Esophagus muscularis mucosa (tissue), 4 donors: ENCODE measurements around the gene DMRTC1. TPM values are rescaled to one million over a fixed set of nuclear protein-coding genes. Genes with fewer than 3 reads are reported as not detected.
"Not testable (repeated sequence)": the region's sequence is repeated elsewhere in the genome, so short reads cannot be mapped to it uniquely, and the experiment has no call there.

Source experiments
- DNase-seq: peaks from one replicate; pipeline ENCODE4 v3.0.0-alpha.2; 2017; ENCODE audit errors: extremely low spot score
- H3K27ac ChIP-seq, 4 donors: fragments of 200-600 bp; sonication (generic); replicated peaks in 1 of 4; 1 replicate in 3 of 4; 2 replicates in 1 of 4; pipeline ENCODE4 v1.5.1; 2016 to 2019; ENCODE audit warnings: mild to moderate bottlenecking in 1 of 4
- H3K27me3 ChIP-seq, 4 donors: fragments of 200-600 bp; sonication (generic); one replicate each; pipeline versions ENCODE4 v1.5.1 to v1.6.0; 2016 to 2019
- H3K36me3 ChIP-seq, 4 donors: fragments of 200-600 bp; sonication (generic); one replicate each; pipeline ENCODE4 v1.5.1; 2016 to 2019
- H3K4me1 ChIP-seq, 4 donors: fragments of 200-600 bp; sonication (generic); one replicate each; pipeline ENCODE4 v1.5.1; 2016 to 2019
- H3K4me3 ChIP-seq, 4 donors: fragments of 200-600 bp; sonication (generic); 1 replicate in 2 of 4; 2 replicates in 2 of 4; pipeline ENCODE4 v1.5.1; 2016 to 2019; ENCODE audit warnings: mild to moderate bottlenecking in 4 of 4, moderate library complexity in 1 of 4
- H3K9me3 ChIP-seq, 4 donors: fragments of 200-600 bp; sonication (generic); 1 replicate in 3 of 4; 2 replicates in 1 of 4; pipeline ENCODE4 v1.5.1; 2016 to 2019
- whole genome bisulfite sequencing: methylation state at CpG from one replicate; pipeline ENCODE4 v1.1.5; 2018; 5-methylcytosine and 5-hydroxymethylcytosine counted together
- intact Hi-C: fragments of 100-400 bp; cut with DNase I; formaldehyde crosslinking; loops from one replicate; pipeline ENCODE4 v1.15.1; 2023
- total RNA-seq, 4 donors: library from RNA; depleted of rRNA; stranded (reverse); fragments of >200 nt; gene quantifications; one replicate each; pipeline versions ENCODE4 v1.1.0 to v1.2.1, GENCODE V29; 2016

Gene DMRTC1, protein sequence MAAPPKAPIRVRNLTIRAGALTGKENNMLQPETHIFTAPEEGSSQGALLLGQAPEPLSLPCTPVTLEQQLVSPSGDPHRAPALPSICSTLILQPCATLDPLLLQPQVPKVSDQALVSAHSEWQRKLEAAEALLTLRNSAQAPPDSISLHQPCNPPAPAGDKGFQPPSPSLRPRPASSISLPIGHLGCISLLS
- not detected for total RNA-seq

- WGBS: no CpG with 5 or more reads among the region's 15 CpGs
- intact Hi-C loops, H3K4me3 ChIP-seq, H3K27ac ChIP-seq, DNase-seq, H3K9me3 ChIP-seq, H3K27me3 ChIP-seq, H3K4me1 ChIP-seq, H3K36me3 ChIP-seq: not testable (repeated sequence)
Observed at GRCh38 chrX:72943819-72944169, at the start of gene DMRTC1. Gene DMRTC1, minus strand, starts transcription at chrX:72943837. Its CDS starts 68,143 bp downstream, at chrX:72875694.

- H3K9me3 ChIP-seq, H3K4me1 ChIP-seq, H3K36me3 ChIP-seq, intact Hi-C loops, H3K27ac ChIP-seq, DNase-seq, H3K4me3 ChIP-seq, H3K27me3 ChIP-seq: not testable (repeated sequence)
- 49% methylated on average over 3 of the region's 5 CpGs for WGBS
Observed at GRCh38 chrX:72980894-72981469, 37.3 kb upstream of the DMRTC1 start.

DNA sequence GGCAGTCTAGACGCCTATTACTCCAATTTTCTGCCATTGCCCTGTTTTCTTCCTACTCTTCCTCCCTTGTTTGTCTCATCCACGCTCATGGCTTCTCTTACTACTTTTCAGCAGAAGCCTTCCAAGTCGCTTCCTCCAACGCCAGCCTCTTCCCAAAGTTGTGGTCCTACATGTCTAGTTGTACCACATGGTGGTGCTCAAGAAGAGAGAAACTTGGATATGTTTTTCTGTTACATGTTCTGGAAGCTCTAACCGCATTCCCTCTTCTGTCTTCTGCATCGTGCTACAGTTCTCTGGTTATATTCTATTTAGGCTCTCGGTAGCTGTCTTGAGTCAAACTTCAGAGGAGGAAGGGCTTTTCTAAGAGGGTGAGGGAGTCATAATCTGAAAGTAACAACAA lies 31.2 kb upstream of the DMRTC1 start:
- no CpG with 5 or more reads among the region's 7 CpGs for WGBS

GRCh38 chrX:72971859-72972258 lies 28.2 kb upstream of the DMRTC1 start:
- H3K27me3 ChIP-seq, H3K4me3 ChIP-seq, H3K36me3 ChIP-seq, DNase-seq, H3K27ac ChIP-seq, H3K4me1 ChIP-seq, H3K9me3 ChIP-seq, intact Hi-C loops: not testable (repeated sequence)
- no CpG with 5 or more reads among the region's 5 CpGs for WGBS

More for the DNA sequence above, 31.2 kb upstream of the DMRTC1 start:
- H3K4me1 ChIP-seq, intact Hi-C loops, H3K36me3 ChIP-seq, DNase-seq, H3K27me3 ChIP-seq, H3K9me3 ChIP-seq, H3K4me3 ChIP-seq, H3K27ac ChIP-seq: not testable (repeated sequence)

DNA sequence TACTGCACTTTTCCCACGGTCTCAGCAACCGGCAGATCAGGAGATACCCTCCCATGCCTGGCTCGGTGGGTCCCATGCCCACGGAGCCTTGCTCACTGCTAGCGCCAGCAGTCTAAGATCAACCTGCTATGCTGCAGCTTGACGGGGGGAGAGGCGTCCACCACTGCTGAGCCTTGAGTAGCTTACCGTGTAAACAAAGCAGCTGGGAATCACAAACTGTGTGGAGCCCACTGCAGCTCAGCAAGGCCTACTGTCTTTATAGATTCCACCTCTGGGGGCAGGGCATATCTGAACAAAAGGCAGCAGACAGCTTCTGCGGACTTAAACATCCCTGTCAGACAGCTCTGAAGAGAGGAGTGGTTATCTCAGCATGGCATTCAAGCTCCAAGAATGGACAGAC lies 16.3 kb upstream of the DMRTC1 start:
- intact Hi-C loops, H3K27me3 ChIP-seq, H3K27ac ChIP-seq, H3K36me3 ChIP-seq, H3K9me3 ChIP-seq, H3K4me3 ChIP-seq, DNase-seq, H3K4me1 ChIP-seq: not testable (repeated sequence)
- no CpG with 5 or more reads among the region's 9 CpGs for WGBS

- intact Hi-C loops, H3K4me1 ChIP-seq, H3K4me3 ChIP-seq, H3K9me3 ChIP-seq, DNase-seq, H3K27ac ChIP-seq, H3K27me3 ChIP-seq, H3K36me3 ChIP-seq: not testable (repeated sequence)
- WGBS: no CpG with 5 or more reads among the region's 44 CpGs
Observed at GRCh38 chrX:72943035-72943818, 410 bp downstream of the DMRTC1 start.

DNA sequence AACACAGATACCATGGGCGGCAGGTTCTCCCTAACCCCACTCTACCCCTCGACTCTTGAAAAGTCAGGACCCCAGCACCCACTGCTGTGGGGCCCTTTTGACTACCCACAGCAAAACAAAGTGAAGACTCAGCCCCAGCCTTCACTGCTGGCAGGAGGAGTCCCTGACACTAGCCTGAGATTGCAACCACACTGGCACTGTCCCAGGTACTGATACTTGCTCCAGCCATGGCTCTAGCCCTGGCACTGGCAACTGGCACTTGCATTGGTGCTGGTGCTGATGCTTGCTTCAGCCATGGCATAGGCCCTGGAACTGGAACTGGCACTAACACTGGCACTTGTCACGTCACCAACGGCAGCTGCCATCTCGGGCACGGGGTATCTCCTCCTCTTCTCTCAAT lies 1.4 kb downstream of the DMRTC1 start:
- DNase-seq, H3K9me3 ChIP-seq, H3K36me3 ChIP-seq, H3K27ac ChIP-seq, H3K4me3 ChIP-seq, H3K4me1 ChIP-seq, H3K27me3 ChIP-seq, intact Hi-C loops: not testable (repeated sequence)
- no CpG with 5 or more reads among the region's 6 CpGs for WGBS

GRCh38 chrX:72937906-72938305 lies 5.7 kb downstream of the DMRTC1 start, which contains the start of gene FAM236A:
Gene FAM236A, plus strand, starts transcription at chrX:72938206. Its CDS starts 57 bp downstream, at chrX:72938263.
- WGBS: no CpG with 5 or more reads among the region's 15 CpGs
- intact Hi-C loops, H3K36me3 ChIP-seq, H3K9me3 ChIP-seq, H3K27me3 ChIP-seq, DNase-seq, H3K27ac ChIP-seq, H3K4me1 ChIP-seq, H3K4me3 ChIP-seq: not testable (repeated sequence)

DNA sequence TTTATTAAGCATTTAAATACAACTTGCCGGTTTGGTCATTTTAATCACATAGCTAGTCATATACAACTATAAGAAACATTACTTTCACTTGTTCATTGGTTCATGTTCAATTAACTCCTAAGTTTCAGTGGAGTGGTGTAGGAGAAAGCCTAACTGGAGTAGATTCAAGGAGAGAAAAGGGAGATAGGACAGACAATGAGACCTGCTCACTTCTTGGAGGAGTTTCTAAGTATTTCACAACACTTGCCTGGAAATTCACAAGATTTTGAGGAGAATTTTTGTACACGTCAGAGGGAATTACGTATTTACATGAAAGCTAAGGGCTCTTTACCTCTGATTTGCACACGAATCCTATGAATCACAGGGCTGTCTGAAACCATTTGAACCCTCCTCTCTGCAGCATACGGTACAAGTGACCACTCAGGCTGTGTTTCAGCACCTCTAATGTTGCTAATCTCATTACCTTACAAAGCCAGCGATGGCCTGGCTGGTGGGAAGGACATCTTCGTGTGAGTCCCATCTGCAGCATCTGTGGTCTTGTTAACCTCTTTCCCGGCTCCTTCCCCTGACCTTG lies 6.7 kb downstream of the DMRTC1 start:
- intact Hi-C loops, H3K4me3 ChIP-seq, H3K4me1 ChIP-seq, H3K36me3 ChIP-seq, DNase-seq, H3K27ac ChIP-seq, H3K27me3 ChIP-seq, H3K9me3 ChIP-seq: not testable (repeated sequence)
- no CpG with 5 or more reads among the region's 8 CpGs for WGBS

- H3K4me3 ChIP-seq, DNase-seq, H3K9me3 ChIP-seq, H3K27me3 ChIP-seq, H3K4me1 ChIP-seq, H3K36me3 ChIP-seq, H3K27ac ChIP-seq, intact Hi-C loops: not testable (repeated sequence)
- WGBS: no CpG with 5 or more reads among the region's 7 CpGs
Observed at GRCh38 chrX:72936455-72936854, 7.2 kb downstream of the DMRTC1 start.

GRCh38 chrX:72932283-72932682 lies 11.4 kb downstream of the DMRTC1 start:
- H3K9me3 ChIP-seq, H3K4me3 ChIP-seq, DNase-seq, H3K27ac ChIP-seq, H3K4me1 ChIP-seq, intact Hi-C loops, H3K36me3 ChIP-seq, H3K27me3 ChIP-seq: not testable (repeated sequence)
- no CpG with 5 or more reads among the region's 1 CpG for WGBS

DNA sequence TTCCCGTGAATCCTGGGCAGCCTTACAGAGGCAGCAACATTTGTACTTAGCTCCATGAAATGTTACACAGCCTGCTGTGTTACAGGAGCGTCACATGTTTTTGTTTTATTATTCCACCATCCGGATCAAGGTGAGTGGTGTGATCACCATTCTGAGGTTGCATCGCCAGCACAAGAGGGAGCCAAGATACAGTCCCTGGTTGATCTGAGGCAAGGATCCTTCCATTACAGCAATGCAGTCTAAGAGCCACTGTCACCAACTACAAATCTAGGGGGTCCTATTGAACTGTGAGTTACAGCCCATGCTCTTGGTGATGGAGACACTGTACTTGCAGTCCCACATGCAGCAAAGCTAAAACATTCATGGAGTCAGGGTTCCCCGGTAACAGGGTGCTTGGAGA lies 27.5 kb downstream of the DMRTC1 start:
- H3K27ac ChIP-seq, H3K4me3 ChIP-seq, H3K4me1 ChIP-seq, intact Hi-C loops, H3K36me3 ChIP-seq, H3K9me3 ChIP-seq, H3K27me3 ChIP-seq, DNase-seq: not testable (repeated sequence)
- 83% methylated on average over 2 of the region's 5 CpGs for WGBS
